ENCODE data around the gene TIPIN. TPM values are rescaled to one million over a fixed set of nuclear protein-coding genes. Genes with fewer than 3 reads are reported as not detected.

The TIPIN gene
- polyA plus RNA-seq, 2 of the 4 experiments (the other 2 are of a cell fraction): 28.4 to 37.4 TPM

DNA sequence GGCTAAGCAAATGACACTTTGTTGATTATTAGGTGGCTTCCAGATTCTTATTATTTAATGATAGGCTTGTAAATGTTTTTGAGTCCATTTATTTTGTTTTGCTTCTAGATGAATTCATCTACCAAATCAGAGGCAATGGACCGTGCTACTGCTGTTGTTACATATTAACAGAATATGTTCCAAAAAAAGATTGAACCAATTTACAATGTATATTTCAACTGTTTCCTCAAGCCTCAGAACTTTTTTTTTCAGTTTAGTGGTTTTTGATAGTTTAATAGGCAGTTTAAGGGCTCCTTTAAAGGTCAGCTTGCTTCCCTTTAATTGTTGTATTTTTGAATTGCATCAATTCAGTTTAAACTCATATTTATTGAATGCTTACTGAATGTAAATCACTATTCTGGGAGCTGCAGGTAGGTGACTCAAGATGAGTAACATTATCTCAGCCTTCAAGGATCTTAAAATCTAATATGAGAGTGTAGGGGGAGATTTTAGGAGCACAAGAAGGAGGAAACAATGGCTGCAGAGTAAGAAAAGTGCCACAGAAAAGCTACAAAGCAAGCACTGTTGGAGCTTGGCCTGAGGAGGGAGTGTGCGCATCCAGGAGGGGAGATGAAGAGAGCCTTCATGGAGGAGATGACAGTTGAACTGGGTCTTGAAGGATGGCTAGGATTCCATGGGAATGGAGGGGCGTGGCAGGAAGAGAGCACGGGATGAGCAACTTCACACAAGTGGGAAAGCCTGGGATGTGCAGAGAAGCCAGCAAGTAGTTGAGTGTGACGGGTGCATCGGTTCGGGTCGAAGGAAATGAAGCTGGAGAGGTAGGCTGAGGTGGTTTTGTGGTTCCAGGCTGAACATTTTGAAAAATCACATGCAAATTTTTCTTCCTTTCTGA lies 44.9 kb upstream of the TIPIN start:
- H3K4me2 ChIP-seq: peak overlapping the region; percentile 33; the same call in 2 of the 3 replicates
- no peak for TF ChIP-seq TP53 (CRISPR knock-in tag; IDR thresholded peaks at IDR 0.05)
- TF ChIP-seq, protein P1, sequence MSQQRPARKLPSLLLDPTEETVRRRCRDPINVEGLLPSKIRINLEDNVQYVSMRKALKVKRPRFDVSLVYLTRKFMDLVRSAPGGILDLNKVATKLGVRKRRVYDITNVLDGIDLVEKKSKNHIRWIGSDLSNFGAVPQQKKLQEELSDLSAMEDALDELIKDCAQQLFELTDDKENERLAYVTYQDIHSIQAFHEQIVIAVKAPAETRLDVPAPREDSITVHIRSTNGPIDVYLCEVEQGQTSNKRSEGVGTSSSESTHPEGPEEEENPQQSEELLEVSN (IDR thresholded peaks at IDR 0.05; ENCODE audit: borderline replicate concordance, low read depth): no peak
- TF ChIP-seq, protein P2, sequence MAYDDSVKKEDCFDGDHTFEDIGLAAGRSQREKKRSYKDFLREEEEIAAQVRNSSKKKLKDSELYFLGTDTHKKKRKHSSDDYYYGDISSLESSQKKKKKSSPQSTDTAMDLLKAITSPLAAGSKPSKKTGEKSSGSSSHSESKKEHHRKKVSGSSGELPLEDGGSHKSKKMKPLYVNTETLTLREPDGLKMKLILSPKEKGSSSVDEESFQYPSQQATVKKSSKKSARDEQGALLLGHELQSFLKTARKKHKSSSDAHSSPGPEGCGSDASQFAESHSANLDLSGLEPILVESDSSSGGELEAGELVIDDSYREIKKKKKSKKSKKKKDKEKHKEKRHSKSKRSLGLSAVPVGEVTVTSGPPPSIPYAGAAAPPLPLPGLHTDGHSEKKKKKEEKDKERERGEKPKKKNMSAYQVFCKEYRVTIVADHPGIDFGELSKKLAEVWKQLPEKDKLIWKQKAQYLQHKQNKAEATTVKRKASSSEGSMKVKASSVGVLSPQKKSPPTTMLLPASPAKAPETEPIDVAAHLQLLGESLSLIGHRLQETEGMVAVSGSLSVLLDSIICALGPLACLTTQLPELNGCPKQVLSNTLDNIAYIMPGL (CRISPR knock-in tag; IDR thresholded peaks at IDR 0.05; ENCODE audit: borderline replicate concordance): no peak
- no peak for TF ChIP-seq MAFK (IDR thresholded peaks at IDR 0.05; ENCODE audit: partially characterized antibody)
- TF ChIP-seq, protein P3, sequence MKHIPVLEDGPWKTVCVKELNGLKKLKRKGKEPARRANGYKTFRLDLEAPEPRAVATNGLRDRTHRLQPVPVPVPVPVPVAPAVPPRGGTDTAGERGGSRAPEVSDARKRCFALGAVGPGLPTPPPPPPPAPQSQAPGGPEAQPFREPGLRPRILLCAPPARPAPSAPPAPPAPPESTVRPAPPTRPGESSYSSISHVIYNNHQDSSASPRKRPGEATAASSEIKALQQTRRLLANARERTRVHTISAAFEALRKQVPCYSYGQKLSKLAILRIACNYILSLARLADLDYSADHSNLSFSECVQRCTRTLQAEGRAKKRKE (CRISPR knock-in tag; IDR thresholded peaks at IDR 0.05; ENCODE audit: low read depth): no peak
- TF ChIP-seq POLR2A (IDR thresholded peaks at IDR 0.05; ENCODE audit: low read length): no peak
- no peak for TF ChIP-seq ZSCAN20 (CRISPR knock-in tag; IDR thresholded peaks at IDR 0.05)
- no peak for TF ChIP-seq PHF8 (IDR thresholded peaks at IDR 0.05; ENCODE audit: borderline replicate concordance, low read depth)
- no peak for TF ChIP-seq HEYL (CRISPR knock-in tag; IDR thresholded peaks at IDR 0.05)
- TF ChIP-seq MAZ (IDR thresholded peaks at IDR 0.05; ENCODE audit: borderline replicate concordance, low read depth, low read length): no peak
- TF ChIP-seq BHLHE40 (IDR thresholded peaks at IDR 0.05; ENCODE audit: low read depth, low read length): no peak
- no peak for TF ChIP-seq EHMT2 (IDR thresholded peaks at IDR 0.05; ENCODE audit: low read depth)
- no peak for TF ChIP-seq KDM1A (IDR thresholded peaks at IDR 0.05; ENCODE audit: low read depth)
- TF ChIP-seq, protein P4, sequence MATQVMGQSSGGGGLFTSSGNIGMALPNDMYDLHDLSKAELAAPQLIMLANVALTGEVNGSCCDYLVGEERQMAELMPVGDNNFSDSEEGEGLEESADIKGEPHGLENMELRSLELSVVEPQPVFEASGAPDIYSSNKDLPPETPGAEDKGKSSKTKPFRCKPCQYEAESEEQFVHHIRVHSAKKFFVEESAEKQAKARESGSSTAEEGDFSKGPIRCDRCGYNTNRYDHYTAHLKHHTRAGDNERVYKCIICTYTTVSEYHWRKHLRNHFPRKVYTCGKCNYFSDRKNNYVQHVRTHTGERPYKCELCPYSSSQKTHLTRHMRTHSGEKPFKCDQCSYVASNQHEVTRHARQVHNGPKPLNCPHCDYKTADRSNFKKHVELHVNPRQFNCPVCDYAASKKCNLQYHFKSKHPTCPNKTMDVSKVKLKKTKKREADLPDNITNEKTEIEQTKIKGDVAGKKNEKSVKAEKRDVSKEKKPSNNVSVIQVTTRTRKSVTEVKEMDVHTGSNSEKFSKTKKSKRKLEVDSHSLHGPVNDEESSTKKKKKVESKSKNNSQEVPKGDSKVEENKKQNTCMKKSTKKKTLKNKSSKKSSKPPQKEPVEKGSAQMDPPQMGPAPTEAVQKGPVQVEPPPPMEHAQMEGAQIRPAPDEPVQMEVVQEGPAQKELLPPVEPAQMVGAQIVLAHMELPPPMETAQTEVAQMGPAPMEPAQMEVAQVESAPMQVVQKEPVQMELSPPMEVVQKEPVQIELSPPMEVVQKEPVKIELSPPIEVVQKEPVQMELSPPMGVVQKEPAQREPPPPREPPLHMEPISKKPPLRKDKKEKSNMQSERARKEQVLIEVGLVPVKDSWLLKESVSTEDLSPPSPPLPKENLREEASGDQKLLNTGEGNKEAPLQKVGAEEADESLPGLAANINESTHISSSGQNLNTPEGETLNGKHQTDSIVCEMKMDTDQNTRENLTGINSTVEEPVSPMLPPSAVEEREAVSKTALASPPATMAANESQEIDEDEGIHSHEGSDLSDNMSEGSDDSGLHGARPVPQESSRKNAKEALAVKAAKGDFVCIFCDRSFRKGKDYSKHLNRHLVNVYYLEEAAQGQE (IDR thresholded peaks at IDR 0.05): no peak
- TF ChIP-seq EHF (CRISPR knock-in tag; IDR thresholded peaks at IDR 0.05): no peak
- TF ChIP-seq, protein P5, sequence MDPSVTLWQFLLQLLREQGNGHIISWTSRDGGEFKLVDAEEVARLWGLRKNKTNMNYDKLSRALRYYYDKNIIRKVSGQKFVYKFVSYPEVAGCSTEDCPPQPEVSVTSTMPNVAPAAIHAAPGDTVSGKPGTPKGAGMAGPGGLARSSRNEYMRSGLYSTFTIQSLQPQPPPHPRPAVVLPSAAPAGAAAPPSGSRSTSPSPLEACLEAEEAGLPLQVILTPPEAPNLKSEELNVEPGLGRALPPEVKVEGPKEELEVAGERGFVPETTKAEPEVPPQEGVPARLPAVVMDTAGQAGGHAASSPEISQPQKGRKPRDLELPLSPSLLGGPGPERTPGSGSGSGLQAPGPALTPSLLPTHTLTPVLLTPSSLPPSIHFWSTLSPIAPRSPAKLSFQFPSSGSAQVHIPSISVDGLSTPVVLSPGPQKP (IDR thresholded peaks at IDR 0.05; ENCODE audit: low read depth, low read length): no peak
- CTCF ChIA-PET: interaction anchor here (1.5 to 2.9 kb wide), 2 partner anchors 14 to 22 kb away, joined by 3 to 16 read pairs; partner anchors contain the start of gene MAP2K1
- H3K4me1 ChIP-seq: peaks cover 20% of the 10 kb centered on the region
- 79% methylated on average over 8 of the region's 8 CpGs for WGBS (ENCODE audit: missing lambda C conversion rate)
- FAIRE-seq (no peak), ATAC-seq (peak; percentile 56 to 70; a peak in 4 of 6 replicates), DNase-seq (ENCODE audit: low read depth in 1 of 2, low spot score in 1 of 2) (peak in 1 of 2 experiments; percentile 45)
- H3K9me3 ChIP-seq: no peaks in the 10 kb centered on the region
- H3K27ac ChIP-seq: no peak overlapping the region
- POLR2A ChIA-PET: no interaction called here
- H3K4me3 ChIP-seq: no peak overlapping the region
